GM12801 (cell line): ENCODE data around the gene CUBN.

Source experiments
- CTCF ChIP-seq: IDR thresholded peaks from one replicate; pipeline ENCODE4 v1.5.1; 2011; ENCODE audit warnings: control low read depth; ENCODE audit not compliant: insufficient read length; ENCODE audit errors: extremely low read depth

CUBN gene

DNA sequence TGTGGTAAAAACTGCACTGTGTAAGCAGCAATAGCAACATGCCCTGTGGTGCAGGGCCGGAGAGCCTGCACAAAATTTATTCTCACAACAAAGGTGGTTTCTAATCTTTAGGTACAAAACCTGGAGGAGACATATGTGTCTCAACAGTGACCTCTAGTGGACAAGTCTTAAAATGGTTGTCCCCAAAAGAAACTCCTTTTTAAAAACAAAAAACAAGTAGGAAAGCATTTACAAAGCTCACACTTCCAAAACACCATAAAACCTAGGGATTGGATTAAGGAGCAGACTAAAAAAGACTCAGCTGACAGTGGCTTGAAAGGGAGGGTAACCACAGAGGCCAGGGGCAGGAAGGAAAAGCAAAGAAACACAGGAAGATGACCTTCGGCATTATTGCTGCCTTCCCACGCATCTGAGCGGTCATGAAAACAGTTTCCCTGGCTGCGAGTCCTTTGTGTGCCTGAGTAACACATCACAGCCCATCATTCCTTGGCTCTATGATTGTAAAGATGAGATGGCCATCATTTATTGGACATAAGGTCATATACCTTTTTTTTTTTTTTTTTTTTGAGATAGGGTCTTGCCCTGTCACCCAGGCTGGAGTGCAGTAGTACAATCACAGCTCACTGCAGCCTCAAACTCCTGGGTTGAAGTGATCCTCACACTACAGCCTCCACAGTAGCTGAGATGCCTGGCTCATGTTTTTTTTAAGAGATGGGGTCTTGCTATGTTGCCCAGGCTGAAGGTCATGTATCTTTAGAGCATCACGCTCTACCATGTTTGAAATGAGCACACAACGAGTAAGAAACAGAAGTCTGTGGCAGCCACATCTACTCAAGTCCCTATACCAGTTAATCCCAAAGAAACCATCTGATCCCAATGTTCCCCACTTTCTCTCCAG is 351.9 kb downstream of the CUBN start:
- no peak for TF ChIP-seq CTCF

GRCh38 chr10:16776896-16777295 is 352.7 kb downstream of the CUBN start:
- TF ChIP-seq CTCF, result no peak
